HUES48 (cell line): ENCODE data around the gene FSD2.

ENCODE experiments used
- H3K27ac ChIP-seq: one replicate; pipeline ENCODE4 v1.7.0; 2013; ENCODE audit warnings: low read depth, low read length, inconsistent platforms
- H3K27me3 ChIP-seq: 2 replicates; pipeline ENCODE4 v1.6.1; 2013; ENCODE audit warnings: mild to moderate bottlenecking, low read length; ENCODE audit not compliant: control insufficient read depth, insufficient read depth
- H3K36me3 ChIP-seq: 2 replicates; pipeline ENCODE4 v1.6.1; 2013; ENCODE audit warnings: low read length; ENCODE audit not compliant: control insufficient read depth, insufficient read depth
- H3K4me1 ChIP-seq: 2 replicates; pipeline ENCODE4 v1.6.1; 2013; ENCODE audit warnings: mild to moderate bottlenecking, low read length; ENCODE audit not compliant: control insufficient read depth, insufficient read depth
- H3K4me3 ChIP-seq: 2 replicates; pipeline ENCODE4 v1.5.1; 2013; ENCODE audit warnings: mild to moderate bottlenecking, low read depth, low read length
- H3K9ac ChIP-seq: 2 replicates; pipeline ENCODE4 v1.6.1; 2013; ENCODE audit warnings: mild to moderate bottlenecking, low read depth, low read length, moderate library complexity
- H3K9me3 ChIP-seq: 2 replicates; pipeline ENCODE4 v1.6.1; 2013; ENCODE audit warnings: low read length; ENCODE audit not compliant: control insufficient read depth, insufficient read depth

The FSD2 gene

GRCh38 chr15:82805994-82806406 lies at the start of gene FSD2:
Gene FSD2, minus strand, starts transcription at chr15:82806069. Its CDS starts 18,679 bp downstream, at chr15:82787390.
- no peaks in the 10 kb centered on the region for H3K9me3 ChIP-seq
- no peak within 1 kb of the TSS for H3K9ac ChIP-seq
- H3K36me3 ChIP-seq: no peaks in the 10 kb centered on the region
- H3K4me3 ChIP-seq: no peak within 1 kb of the TSS
- peaks cover 12% of the 10 kb centered on the region for H3K4me1 ChIP-seq
- peaks cover 4% of the 10 kb centered on the region for H3K27me3 ChIP-seq
- no peak within 1 kb of the TSS for H3K27ac ChIP-seq

GRCh38 chr15:82854554-82854953 lies 48.7 kb upstream of the FSD2 start:
- no peak overlapping the region for H3K4me3 ChIP-seq
- H3K36me3 ChIP-seq: 0 out of 2 replicates have a peak, but pooled peaks cover 3% of the 10 kb centered on the region
- H3K9ac ChIP-seq: no peak overlapping the region
- no peaks in the 10 kb centered on the region for H3K9me3 ChIP-seq
- H3K27ac ChIP-seq: no peak overlapping the region
- H3K4me1 ChIP-seq: peaks cover 6% of the 10 kb centered on the region
- H3K27me3 ChIP-seq: no peaks in the 10 kb centered on the region

GRCh38 chr15:82852941-82853561 lies 47.2 kb upstream of the FSD2 start:
- no peak overlapping the region for H3K27ac ChIP-seq
- H3K36me3 ChIP-seq: 0 out of 2 replicates have a peak, but pooled peaks cover 3% of the 10 kb centered on the region
- H3K9me3 ChIP-seq: no peaks in the 10 kb centered on the region
- H3K9ac ChIP-seq: no peak overlapping the region
- H3K27me3 ChIP-seq: no peaks in the 10 kb centered on the region
- H3K4me3 ChIP-seq: no peak overlapping the region
- peaks cover 9% of the 10 kb centered on the region for H3K4me1 ChIP-seq

GRCh38 chr15:82851981-82852511 lies 46.2 kb upstream of the FSD2 start:
- peaks cover 9% of the 10 kb centered on the region for H3K4me1 ChIP-seq
- no peaks in the 10 kb centered on the region for H3K27me3 ChIP-seq
- H3K9ac ChIP-seq: no peak overlapping the region
- H3K36me3 ChIP-seq: 0 out of 2 replicates have a peak, but pooled peaks cover 3% of the 10 kb centered on the region
- no peak overlapping the region for H3K4me3 ChIP-seq
- no peak overlapping the region for H3K27ac ChIP-seq
- H3K9me3 ChIP-seq: no peaks in the 10 kb centered on the region

GRCh38 chr15:82851306-82851850 lies 45.5 kb upstream of the FSD2 start:
- Histone ChIP-seq H3K9ac (no peak overlapping the region), H3K4me1 (peaks cover 9% of the 10 kb centered on the region), H3K27ac (no peak overlapping the region)

GRCh38 chr15:82850731-82851130 lies 44.9 kb upstream of the FSD2 start:
- H3K9me3 ChIP-seq: no peaks in the 10 kb centered on the region
- no peak overlapping the region for H3K9ac ChIP-seq

More at GRCh38 chr15:82851306-82851850, 45.5 kb upstream of the FSD2 start:
- Histone ChIP-seq H3K4me3 (no peak overlapping the region), H3K36me3 (0 out of 2 replicates have a peak, but pooled peaks cover 3% of the 10 kb centered on the region), H3K27me3 (no peaks in the 10 kb centered on the region), H3K9me3 (no peaks in the 10 kb centered on the region)

GRCh38 chr15:82849556-82850512 lies 44.0 kb upstream of the FSD2 start:
- H3K27ac ChIP-seq: peak overlapping the region; percentile 31
- no peaks in the 10 kb centered on the region for H3K9me3 ChIP-seq
- H3K9ac ChIP-seq: 0 out of 2 replicates have a peak overlapping the region, but pooled peaks have one; percentile 8
- peaks cover 9% of the 10 kb centered on the region for H3K4me1 ChIP-seq
- H3K4me3 ChIP-seq: no peak overlapping the region
- no peaks in the 10 kb centered on the region for H3K27me3 ChIP-seq
- H3K36me3 ChIP-seq: 0 out of 2 replicates have a peak, but pooled peaks cover 3% of the 10 kb centered on the region

More at GRCh38 chr15:82850731-82851130, 44.9 kb upstream of the FSD2 start:
- Histone ChIP-seq H3K27me3 (no peaks in the 10 kb centered on the region), H3K36me3 (0 out of 2 replicates have a peak, but pooled peaks cover 3% of the 10 kb centered on the region), H3K4me1 (peaks cover 9% of the 10 kb centered on the region), H3K4me3 (no peak overlapping the region), H3K27ac (no peak overlapping the region)

GRCh38 chr15:82848241-82848993 lies 42.5 kb upstream of the FSD2 start:
- H3K27ac ChIP-seq: no peak overlapping the region
- H3K9ac ChIP-seq: no peak overlapping the region
- H3K4me3 ChIP-seq: no peak overlapping the region
- H3K9me3 ChIP-seq: no peaks in the 10 kb centered on the region
- H3K4me1 ChIP-seq: peaks cover 9% of the 10 kb centered on the region
- H3K36me3 ChIP-seq: 0 out of 2 replicates have a peak, but pooled peaks cover 3% of the 10 kb centered on the region
- H3K27me3 ChIP-seq: no peaks in the 10 kb centered on the region

GRCh38 chr15:82847703-82848102 lies 41.8 kb upstream of the FSD2 start:
- no peak overlapping the region for H3K27ac ChIP-seq
- no peaks in the 10 kb centered on the region for H3K9me3 ChIP-seq
- peaks cover 9% of the 10 kb centered on the region for H3K4me1 ChIP-seq
- no peak overlapping the region for H3K9ac ChIP-seq
- H3K27me3 ChIP-seq: no peaks in the 10 kb centered on the region
- 0 out of 2 replicates have a peak, but pooled peaks cover 3% of the 10 kb centered on the region for H3K36me3 ChIP-seq
- no peak overlapping the region for H3K4me3 ChIP-seq

GRCh38 chr15:82846621-82847020 lies 40.8 kb upstream of the FSD2 start:
- Histone ChIP-seq H3K27me3 (no peaks in the 10 kb centered on the region), H3K27ac (no peak overlapping the region), H3K4me3 (no peak overlapping the region), H3K9ac (no peak overlapping the region), H3K9me3 (no peaks in the 10 kb centered on the region), H3K36me3 (0 out of 2 replicates have a peak, but pooled peaks cover 3% of the 10 kb centered on the region), H3K4me1 (peaks cover 9% of the 10 kb centered on the region)
